IPS DF 4.7 (cell line): ENCODE results near the gene F11.
"Not testable (repeated sequence)": the region's sequence is repeated elsewhere in the genome, so short reads cannot be mapped to it uniquely, and the experiment has no call there.

ENCODE experiments used
- DNase-seq: peaks from one replicate; pipeline ENCODE4 v3.0.0-alpha.2; 2013; ENCODE audit warnings: low spot score; ENCODE audit errors: extremely low read depth

F11 gene

DNA sequence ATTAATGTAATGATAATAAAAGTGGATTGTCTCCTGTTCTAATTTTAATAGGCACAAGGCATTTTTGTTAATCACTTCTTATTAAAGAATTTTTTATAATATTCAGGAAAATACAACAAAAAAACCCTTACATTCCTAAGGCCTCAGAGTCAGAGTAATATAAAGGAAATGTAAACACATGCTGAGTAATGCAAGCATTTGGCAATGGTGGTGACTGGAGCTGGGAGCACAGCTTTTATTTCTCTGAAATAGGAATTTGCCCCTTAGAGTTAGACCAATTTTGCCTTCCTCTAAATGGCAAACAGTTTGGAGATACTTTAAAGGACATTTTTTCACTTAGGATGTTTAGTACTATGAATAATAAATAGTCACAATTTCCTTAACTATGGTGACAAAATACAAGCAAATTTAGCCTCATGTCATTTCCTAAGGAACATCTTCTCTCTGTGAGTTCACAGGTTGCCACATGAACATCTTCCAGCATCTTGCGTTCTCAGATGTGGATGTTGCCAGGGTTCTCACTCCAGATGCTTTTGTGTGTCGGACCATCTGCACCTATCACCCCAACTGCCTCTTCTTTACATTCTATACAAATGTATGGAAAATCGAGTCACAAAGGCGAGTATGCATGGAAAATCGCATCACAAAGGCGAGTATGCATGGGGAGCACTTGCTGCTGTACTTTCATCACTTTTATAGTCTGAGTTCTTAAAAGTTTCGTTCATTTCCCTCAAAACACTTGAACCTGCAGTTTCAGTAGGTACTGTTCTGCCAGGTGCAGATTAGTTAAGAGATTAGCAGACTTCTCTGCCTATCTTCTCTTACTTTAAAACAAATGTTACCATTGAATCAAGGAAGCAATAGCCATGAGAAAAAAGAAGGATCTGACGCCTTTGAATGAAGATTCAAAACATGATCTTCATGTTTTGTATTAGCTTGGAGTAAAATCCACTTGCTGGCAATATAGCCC is 15.9 kb upstream of the F11 start:
- no peak for DNase-seq

DNA sequence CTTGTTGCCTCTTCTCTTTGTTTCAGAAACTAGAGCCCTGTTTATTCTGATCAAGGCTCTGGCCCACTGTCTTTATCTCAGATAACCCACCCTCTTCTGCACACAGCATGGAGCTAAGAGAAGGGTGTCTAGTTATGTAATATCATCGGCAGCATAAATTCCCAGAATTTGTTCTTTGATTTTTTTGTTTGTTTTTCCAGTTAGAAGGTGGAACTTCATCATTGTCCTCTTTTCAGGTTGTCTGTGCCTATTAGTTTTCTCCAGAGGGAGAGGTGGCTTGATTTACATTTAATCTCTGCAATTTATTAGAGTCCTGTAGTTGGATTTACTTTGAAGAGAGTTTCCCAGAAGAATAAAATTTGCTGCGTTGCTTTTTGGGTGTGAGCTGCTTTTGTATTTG is 15.2 kb upstream of the F11 start:
- DNase-seq: no peak

- DNase-seq: no peak
Observed at GRCh38 chr4:186255122-186255521, 10.9 kb upstream of the F11 start.

GRCh38 chr4:186258216-186258811 is 7.7 kb upstream of the F11 start:
- no peak for DNase-seq

DNA sequence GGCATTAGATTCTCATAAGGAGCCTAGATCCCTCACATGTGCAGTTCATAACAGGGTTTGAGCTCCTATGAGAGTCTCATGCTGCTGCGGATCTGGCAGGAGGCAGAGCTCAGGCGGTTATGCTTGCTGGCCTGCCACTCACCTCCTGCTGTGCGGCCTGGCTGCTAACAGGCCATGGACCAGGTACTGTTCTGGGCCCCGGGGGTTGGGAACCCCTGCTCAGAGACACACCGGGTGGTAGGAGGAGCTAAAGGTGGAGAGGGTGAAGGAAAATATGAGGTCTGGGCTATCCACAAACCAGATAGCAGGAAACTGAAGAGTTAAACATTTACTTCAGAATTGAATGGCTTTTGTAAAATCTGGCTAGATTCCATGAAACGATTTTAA is 5.9 kb upstream of the F11 start:
- no peak for DNase-seq

DNA sequence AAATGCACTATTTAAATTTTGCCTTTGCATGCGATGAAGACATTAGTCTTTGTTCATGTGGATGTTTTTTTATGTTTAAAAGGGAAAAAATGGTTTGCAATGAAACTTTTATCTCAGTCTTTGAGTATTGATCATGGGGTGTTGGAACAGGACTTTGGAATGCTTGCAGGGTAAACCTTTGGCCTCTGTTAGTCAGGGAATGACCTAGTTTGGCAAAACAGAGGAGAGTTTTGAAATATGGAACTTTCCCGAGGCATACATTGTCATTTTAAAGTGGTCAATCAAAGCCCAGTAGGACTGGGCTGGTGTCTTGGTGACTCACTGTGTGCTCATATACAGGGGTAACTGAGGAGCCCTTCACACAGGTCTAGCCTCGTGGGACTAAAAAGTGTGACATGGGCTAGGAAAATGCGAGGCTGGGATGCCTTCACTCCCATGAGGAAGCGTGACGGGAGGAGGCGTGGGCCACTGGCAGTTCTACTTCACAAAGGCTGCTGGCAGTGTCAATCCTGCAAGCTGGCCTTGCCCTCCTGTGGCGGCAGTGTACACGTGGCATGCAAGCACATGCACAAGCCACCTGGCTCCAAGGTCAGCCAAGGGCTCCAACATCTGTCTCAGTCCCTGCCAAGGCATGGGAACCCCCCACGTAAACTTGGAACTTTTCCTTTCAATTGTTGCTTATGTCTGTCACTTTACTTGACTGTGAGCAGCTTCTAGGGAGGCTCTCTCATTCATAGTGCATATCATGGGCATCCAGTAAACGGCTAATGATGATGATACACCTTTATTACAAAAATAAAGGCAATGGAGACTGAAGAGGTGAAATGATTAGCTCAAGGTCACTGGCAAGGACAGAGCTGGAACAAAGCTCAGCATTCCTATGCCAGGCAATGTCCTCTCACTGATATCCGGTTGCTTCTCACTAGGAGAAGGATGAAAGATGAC is 5.2 kb upstream of the F11 start:
- no peak for DNase-seq

DNA sequence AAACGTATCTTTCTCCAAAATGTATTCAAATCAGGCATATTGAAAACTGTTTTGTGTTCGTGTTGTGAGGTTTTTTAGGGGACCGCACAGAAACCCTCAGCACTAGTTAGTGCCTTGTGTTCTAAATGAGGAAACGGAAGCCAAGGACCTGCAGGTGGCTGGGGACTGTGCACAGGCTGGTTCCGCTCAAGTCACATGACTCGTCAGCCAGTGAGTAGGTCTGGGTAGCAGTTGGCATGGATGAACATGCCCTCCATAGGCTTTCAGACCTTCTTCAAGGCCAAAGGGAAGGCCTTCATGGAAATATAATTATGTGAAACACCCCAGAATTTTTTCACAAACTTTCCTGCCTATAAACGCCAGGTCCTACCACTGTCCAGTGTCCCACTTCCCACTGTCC is 1.3 kb upstream of the F11 start:
- no peak for DNase-seq

DNA sequence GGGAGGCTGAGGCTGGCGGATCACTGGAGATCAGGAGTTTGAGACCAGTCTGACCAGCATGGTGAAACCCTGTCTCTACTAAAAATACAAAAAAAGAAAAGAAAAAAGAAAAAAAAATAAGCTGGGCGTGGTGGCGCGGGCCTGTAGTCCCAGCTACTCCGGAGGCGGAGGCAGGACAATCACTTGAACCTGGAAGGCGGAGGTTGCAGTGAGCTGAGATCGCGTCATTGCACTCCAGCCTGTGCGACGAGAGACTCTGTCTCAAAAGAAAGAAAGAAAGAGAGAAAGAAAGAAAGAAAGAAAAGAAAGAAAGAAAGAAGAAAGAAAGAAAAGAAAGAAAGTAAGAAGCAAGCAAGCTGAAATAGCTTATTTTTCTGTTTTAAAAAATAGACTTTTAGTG is 739 bp upstream of the F11 start:
- DNase-seq: not testable (repeated sequence)

GRCh38 chr4:186266729-186267456 is 904 bp downstream of the F11 start:
- DNase-seq: no peak

DNA sequence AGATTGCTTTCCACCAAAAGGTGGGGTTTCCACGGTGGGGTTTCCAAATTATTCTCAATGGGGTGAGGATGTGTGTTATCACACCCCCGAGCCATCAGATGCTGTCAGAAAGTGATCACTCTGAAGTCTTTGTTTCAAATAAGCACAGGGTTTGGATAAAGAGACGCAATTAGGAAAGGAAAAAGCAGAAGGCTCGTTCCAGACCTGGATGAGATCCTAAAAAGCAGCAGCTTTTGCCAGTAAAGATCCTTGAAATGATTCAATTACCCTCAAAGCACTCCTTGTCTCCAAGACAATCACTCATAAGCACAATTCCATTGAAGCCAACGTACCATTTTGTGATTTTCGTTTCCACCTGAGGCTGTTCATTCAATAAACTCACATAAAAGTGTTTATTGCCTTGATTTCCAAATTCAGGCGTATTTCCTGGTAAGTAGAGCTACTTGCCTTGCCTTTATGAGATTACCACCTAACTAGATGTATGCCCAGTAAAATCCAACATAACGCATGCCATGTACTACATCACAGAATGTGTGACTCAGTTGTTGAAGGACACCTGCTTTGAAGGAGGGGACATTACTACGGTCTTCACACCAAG is 5.2 kb downstream of the F11 start:
- DNase-seq: no peak

- no peak for DNase-seq
Observed at GRCh38 chr4:186272699-186273391, 6.9 kb downstream of the F11 start.

DNA sequence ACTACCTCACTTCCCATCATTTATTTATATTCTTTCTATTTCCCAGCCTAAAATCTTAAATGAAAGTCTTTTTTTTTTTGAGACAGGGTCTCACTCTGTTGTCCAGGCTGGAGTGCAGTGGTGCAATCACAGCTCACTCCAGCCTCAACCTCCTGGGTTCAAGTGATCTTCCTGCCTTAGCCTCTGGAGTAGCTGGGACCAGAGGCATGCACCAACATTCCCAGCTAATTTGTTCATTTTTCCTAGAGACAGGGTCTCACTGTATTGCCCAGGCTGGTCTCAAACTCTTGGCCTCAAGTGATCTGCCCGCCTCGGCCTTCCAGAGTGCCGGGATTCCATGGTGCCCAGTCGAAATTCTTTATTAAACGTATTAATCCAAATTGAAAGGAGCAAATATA is 7.4 kb downstream of the F11 start:
- DNase-seq: not testable (repeated sequence)

GRCh38 chr4:186283311-186283710 is 17.3 kb downstream of the F11 start:
- DNase-seq: no peak

GRCh38 chr4:186285147-186285546 is 19.2 kb downstream of the F11 start:
- DNase-seq: no peak

- DNase-seq: no peak
Observed at GRCh38 chr4:186286581-186286980, 20.6 kb downstream of the F11 start.

- no peak for DNase-seq
Observed at GRCh38 chr4:186291256-186291890, 25.4 kb downstream of the F11 start.

- no peak for DNase-seq
Observed at GRCh38 chr4:186294160-186294559, 28.2 kb downstream of the F11 start.

DNA sequence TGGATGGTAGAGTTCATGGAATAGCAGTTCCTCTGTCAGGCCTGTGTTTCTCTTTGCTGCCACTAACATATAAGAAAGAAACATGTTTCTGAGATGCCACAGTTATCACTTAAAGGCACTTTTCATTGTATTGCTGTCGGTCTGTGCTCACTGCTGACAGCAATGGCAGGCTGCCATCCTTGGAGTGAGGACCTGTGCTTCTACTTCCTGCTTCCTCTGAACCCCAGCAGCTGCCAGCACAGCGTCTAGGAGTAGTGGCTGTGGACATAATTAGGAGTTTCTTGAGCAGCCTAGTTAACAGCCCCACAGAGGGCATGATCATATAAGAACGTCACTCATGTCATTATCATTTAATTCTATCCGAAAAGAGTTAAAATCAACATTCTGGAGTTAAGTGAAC is 30.5 kb downstream of the F11 start:
- DNase-seq: no peak

DNA sequence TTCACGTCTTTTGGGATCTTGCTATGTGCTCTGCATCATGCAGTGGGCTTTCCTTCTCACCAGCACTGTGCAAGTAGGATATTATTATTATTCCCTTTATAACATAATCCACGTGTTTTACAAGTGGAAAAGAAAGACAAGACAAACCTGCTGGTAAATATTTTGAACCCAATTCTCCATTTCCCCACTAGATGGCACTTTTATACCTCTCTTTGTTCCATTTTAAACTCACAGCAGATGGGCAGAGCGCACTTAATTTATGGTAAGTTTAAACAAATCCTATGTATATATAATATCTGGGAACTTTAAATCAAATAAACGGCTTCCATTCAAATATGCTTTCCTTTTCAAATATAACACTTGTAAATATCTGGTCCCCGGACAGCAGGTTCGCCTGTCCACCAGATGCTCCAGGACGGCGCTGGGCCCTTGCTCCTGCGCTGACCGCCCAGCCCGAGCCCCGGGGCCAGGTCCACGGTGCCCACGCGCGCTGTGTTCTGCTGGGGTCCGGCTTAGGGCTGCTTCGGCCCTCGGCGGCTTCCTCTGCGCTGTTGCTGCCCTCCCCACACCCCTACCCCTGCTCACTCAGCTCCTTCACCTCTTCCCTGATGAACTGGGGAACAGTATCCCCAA is 31.1 kb downstream of the F11 start:
- peak; percentile 44 for DNase-seq
